HepG2 (cell line): ENCODE data around the gene UGT2B15. TPM values are rescaled to one million over a fixed set of nuclear protein-coding genes. Genes with fewer than 3 reads are reported as not detected.
"Not testable (repeated sequence)": the region's sequence is repeated elsewhere in the genome, so short reads cannot be mapped to it uniquely, and the experiment has no call there.

Experiments
- ATAC-seq: fragments of 200-7000 bp; cut with Tn5 transposase; 3 replicates; pipeline ENCODE4 v1.9.1; 2020; ENCODE audit warnings: mild to moderate bottlenecking, moderate library complexity
- BruUV-seq: library from RNA; stranded (reverse); fragments of 400-500 nt; replicated peaks from 2 replicates; lab custom pipeline; 2021; lab: Mats Ljungman, UMichigan
- CTCF ChIA-PET: fragments of 300-600 bp; formaldehyde crosslinking; extraction: SDS; loops from one replicate; lab custom pipeline; 2021; ENCODE audit warnings: low total read pairs, inconsistent platforms, low intra/inter-chr PET ratio; lab: Yijun Ruan, JAX
- POLR2A ChIA-PET: fragments of 350-600 bp; sonication (Branson Sonifier 250); formaldehyde crosslinking; loops from one replicate; lab custom pipeline; 2020; ENCODE audit warnings: antibody characterized with exemption, inconsistent platforms; lab: Yijun Ruan, JAX
- DNase-seq: peaks from one replicate; pipeline ENCODE4 v3.0.0-alpha.2; 2015; ENCODE audit warnings: low spot score
- FAIRE-seq: peaks from 3 replicates; lab custom pipeline; 2011; peaks lifted over from hg19 to GRCh38; lab: Jason Lieb, UNC
- H2AFZ ChIP-seq: one replicate; pipeline ENCODE4 v1.6.1; 2011; ENCODE audit warnings: low read length, inconsistent platforms
- H3K27ac ChIP-seq: fragments of 300-600 bp; 3 replicates; pipeline ENCODE4 v1.8.0; 2011; ENCODE audit warnings: mixed run types, mild to moderate bottlenecking, mixed read lengths, low read length, inconsistent platforms; ENCODE audit not compliant: insufficient read depth; ENCODE audit errors: extremely low read length
- H3K27me3 ChIP-seq, 2 experiments: fragments of 200-600 bp in 1 of 2; 2 replicates in 1 of 2; 3 replicates in 1 of 2; pipeline versions ENCODE4 v1.6.0 to v1.8.0; 2011; ENCODE audit warnings: low read length in 2 of 2, mild to moderate bottlenecking in 2 of 2, moderate library complexity in 2 of 2, inconsistent platforms in 1 of 2; ENCODE audit not compliant: insufficient read depth in 2 of 2, control insufficient read depth in 1 of 2
- H3K36me3 ChIP-seq, 2 experiments: fragments of 200-600 bp in 1 of 2; replicated peaks in 1 of 2; 2 replicates in 1 of 2; 3 replicates in 1 of 2; pipeline versions ENCODE4 v1.5.1 to v1.8.0; 2011; ENCODE audit warnings: low read length in 2 of 2, inconsistent platforms in 1 of 2; ENCODE audit not compliant: insufficient read depth in 2 of 2, control insufficient read depth in 1 of 2
- H3K4me1 ChIP-seq: 2 replicates; pipeline ENCODE4 v1.5.1; 2012; ENCODE audit warnings: low read length, inconsistent platforms; ENCODE audit not compliant: insufficient read depth
- H3K4me2 ChIP-seq: 2 replicates; pipeline ENCODE4 v1.6.0; 2011; ENCODE audit warnings: low read depth, low read length, inconsistent platforms
- H3K4me3 ChIP-seq, 3 experiments: fragments of 200-600 bp in 1 of 3; sonication (generic), shearing (Covaris generic) in 1 of 3; replicated peaks in 1 of 3; 2 replicates each; pipeline ENCODE4 v1.5.1; 2011 to 2016; ENCODE audit warnings: low read length in 3 of 3, inconsistent platforms in 2 of 3, low read depth in 2 of 3, mild to moderate bottlenecking in 2 of 3, control low read depth in 1 of 3, mixed read lengths in 1 of 3; ENCODE audit not compliant: insufficient read depth in 1 of 3
- H3K79me2 ChIP-seq: one replicate; pipeline ENCODE4 v1.6.1; 2011; ENCODE audit warnings: low read length, inconsistent platforms; ENCODE audit not compliant: insufficient read depth
- H3K9ac ChIP-seq: 2 replicates; pipeline ENCODE4 v1.6.0; 2011; ENCODE audit warnings: mild to moderate bottlenecking, low read depth, low read length, inconsistent platforms; ENCODE audit not compliant: insufficient read depth
- H3K9me3 ChIP-seq: 2 replicates; pipeline ENCODE4 v1.5.1; 2012; ENCODE audit warnings: mild to moderate bottlenecking, low read length
- H4K20me1 ChIP-seq: 2 replicates; pipeline ENCODE4 v1.6.0; 2011; ENCODE audit warnings: inconsistent platforms, mild to moderate bottlenecking, low read length, moderate library complexity; ENCODE audit not compliant: insufficient read depth
- ATM ChIP-seq: fragments of 450-650 bp; IDR thresholded peaks from 2 replicates; pipeline ENCODE4 v1.7.1; 2017; ENCODE audit warnings: mild to moderate bottlenecking, borderline replicate concordance
- CTCF ChIP-seq: sonication (generic); formaldehyde crosslinking; IDR thresholded peaks from 2 replicates; pipeline ENCODE4 v1.5.0; 2020; ENCODE audit warnings: mild to moderate bottlenecking, missing genetic modification reagents, moderate library complexity
- DR1 ChIP-seq: sonication (generic); formaldehyde crosslinking; IDR thresholded peaks from 2 replicates; pipeline ENCODE4 v1.8.0; 2021; ENCODE audit warnings: mild to moderate bottlenecking, missing genetic modification reagents, inconsistent platforms
- ISX ChIP-seq: sonication (generic); formaldehyde crosslinking; conservative IDR thresholded peaks from 2 replicates; pipeline ENCODE4 v1.5.0; 2020; ENCODE audit warnings: missing genetic modification reagents
- KDM5A ChIP-seq: fragments of 200-600 bp; sonication (generic); IDR thresholded peaks from 2 replicates; pipeline ENCODE4 v1.7.0; 2018; ENCODE audit warnings: antibody characterized with exemption, mild to moderate bottlenecking, low read length, borderline replicate concordance
- RBFOX2 ChIP-seq: fragments of 200-400 bp; formaldehyde crosslinking; IDR thresholded peaks from 2 replicates; pipeline ENCODE4 v1.6.1; 2017; ENCODE audit warnings: low read depth, mild to moderate bottlenecking, low read length
- SOX13 ChIP-seq, 3 experiments: fragments of 450-650 bp in 1 of 3; sonication (generic) in 1 of 3; formaldehyde crosslinking in 1 of 3; IDR thresholded peaks in 2 of 3; conservative IDR thresholded peaks in 1 of 3; 2 replicates each; pipeline versions ENCODE4 v1.5.0 to v1.6.1; 2016 to 2020; ENCODE audit warnings: antibody characterized with exemption in 1 of 3, mild to moderate bottlenecking in 1 of 3, missing compliant biosample characterization in 1 of 3, missing genetic modification reagents in 1 of 3, moderate library complexity in 1 of 3
- STAG1 ChIP-seq: sonication (generic); formaldehyde crosslinking; IDR thresholded peaks from 2 replicates; pipeline ENCODE4 v1.4.0; 2020; ENCODE audit warnings: missing genetic modification reagents
- SYNCRIP ChIP-seq: fragments of 200-400 bp; formaldehyde crosslinking; IDR thresholded peaks from 2 replicates; pipeline ENCODE4 v1.6.1; 2018; ENCODE audit warnings: mild to moderate bottlenecking, low read depth, low read length; ENCODE audit not compliant: insufficient read depth
- in situ Hi-C: cut with HindIII; loops from 2 replicates; pipeline ENCODE4 v1.10.0; 2017; ENCODE audit warnings: low pct_unique_long_range_greater_than_20kb; ENCODE audit not compliant: extremely low pct_ligation_motif_present
- intact Hi-C: fragments of 100-400 bp; cut with micrococcal nuclease; formaldehyde crosslinking; loops from one replicate; pipeline ENCODE4 v1.10.0; 2022; ENCODE audit not compliant: unreplicated experiment
- polyA plus RNA-seq, 8 experiments: library from polyadenylated mRNA; depleted of rRNA in 3 of 8; stranded (reverse) in 7 of 8; unstranded in 1 of 8; fragments of >200 nt; fragmentation: Illumina TruSeq in 4 of 8; extraction: Trizol in 4 of 8; gene quantifications; 2 replicates each; pipeline versions ENCODE4 v1.2.1 to v1.2.3, GENCODE V29; 2011 to 2016; ENCODE audit warnings: low read depth in 4 of 8, missing spikeins in 1 of 8, mixed read lengths in 1 of 8; ENCODE audit not compliant: insufficient read depth in 1 of 8
- total RNA-seq, 5 experiments: library from RNA; depleted of rRNA; stranded (reverse); fragments of >200 nt; fragmentation: Illumina TruSeq; extraction: Trizol; gene quantifications; 2 replicates each; pipeline ENCODE4 v1.2.3, GENCODE V29; 2016; ENCODE audit warnings: low read depth in 1 of 5

The UGT2B15 gene
- total and polyA plus RNA-seq, 2 of the 13 experiments (the other 11 are each of a cell fraction or from before 2014, with no cell fraction given), result 0.04 to 0.11 TPM

GRCh38 chr4:68658672-68659071 lies 11.8 kb downstream of the UGT2B15 start (continued):
- TF ChIP-seq DR1 (no peak), SYNCRIP (no peak), SOX13 (IDR thresholded peaks at IDR 0.05) (no peak), SOX13 (CRISPR knock-in tag; conservative IDR thresholded peaks at IDR 0.05 in 1 of 2, IDR thresholded peaks at IDR 0.05 in 1 of 2) (peak in 1 of 2 experiments; percentile 83; a peak in 2 of 4 replicates), KDM5A (no peak), ATM (no peak)

GRCh38 chr4:68657022-68657594 lies 13.3 kb downstream of the UGT2B15 start:
- Histone ChIP-seq H2AFZ (peak overlapping the region; percentile 11), H3K9ac (peak overlapping the region; percentile 72), H3K4me2 (peak overlapping the region; percentile 69), H3K27ac (peak overlapping the region; percentile 95), H3K4me3 (peak overlapping the region in 2 of 3 experiments; percentile 15 to 36; a peak in 3 of 6 replicates), H3K4me1 (peaks cover 53% of the 10 kb centered on the region)
- H3K9me3 ChIP-seq, in situ Hi-C loops, H4K20me1 ChIP-seq, H3K27me3 ChIP-seq, H3K36me3 ChIP-seq, FAIRE-seq: not testable (repeated sequence)
- peak; percentile 75 for ATAC-seq
- POLR2A ChIA-PET, result interaction anchor here (0.9 to 4.0 kb wide), 10 partner anchors 17 to 294 kb away, joined by 3 to 35 read pairs (median 4); partner anchors contain the start of genes UGT2A3 and UGT2B10
- BruUV-seq, result TSS peak; percentile 94
- intact Hi-C loops, result loop anchor here (2.0 to 10.0 kb wide), 7 partner anchors 76 to 368 kb away; partner anchors contain the start of genes UGT2A3 and UGT2B10
- 0 out of 2 replicates have a peak, but pooled peaks have one; percentile 2 for TF ChIP-seq ISX
- peak; percentile 27 for TF ChIP-seq CTCF
- peak; percentile 36; the same call in 1 of the 2 replicates for TF ChIP-seq STAG1 (CRISPR knock-in tag)
- peak; percentile 22; the same call in 1 of the 2 replicates for TF ChIP-seq RBFOX2
- TF ChIP-seq, all 625 proteins: peak for 4; not testable (repeated sequence) for 621
- not testable (repeated sequence) for H3K79me2 ChIP-seq, DNase-seq
- CTCF ChIA-PET, result interaction anchor here (1.3 kb wide), 1 partner anchor 159 kb away, joined by 3 read pairs; no protein-coding TSS in a partner anchor
